ENCODE data around the gene LATS1. TPM values are rescaled to one million over a fixed set of nuclear protein-coding genes. Genes with fewer than 3 reads are reported as not detected.
"Not testable (repeated sequence)": the region's sequence is repeated elsewhere in the genome, so short reads cannot be mapped to it uniquely, and the experiment has no call there.

Gene LATS1
- total RNA-seq, 1 experiment from 2014 or later, result 15.4 TPM

- H4K20me1 ChIP-seq (ENCODE audit: insufficient read depth), result peaks cover 26% of the 10 kb centered on the region
- no peak overlapping the region for H3K4me2 ChIP-seq
- POLR2A ChIA-PET (ENCODE audit: unreplicated experiment), result no interaction called here
Observed at GRCh38 chr6:149754548-149754947, 36.6 kb upstream of the LATS1 start.

GRCh38 chr6:149753374-149753637 is 35.4 kb upstream of the LATS1 start:
- H3K9me3 ChIP-seq (ENCODE audit: insufficient read depth, low read depth); CTCF ChIA-PET; H3K27me3 ChIP-seq (ENCODE audit: insufficient read depth, low read depth); H3K9me2 ChIP-seq (ENCODE audit: insufficient read depth); H2AFZ ChIP-seq; intact Hi-C loops (cut with micrococcal nuclease; ENCODE audit: unreplicated experiment); H3K4me3 ChIP-seq; DNase-seq; H3K4me1 ChIP-seq (replicated peaks; ENCODE audit: insufficient read depth); H3K36me3 ChIP-seq (ENCODE audit: low read depth); BruUV-seq (replicated peaks); H3F3A ChIP-seq (ENCODE audit: insufficient read depth, low read depth); H3K4me2 ChIP-seq; H3K27ac ChIP-seq; POLR2A ChIA-PET (ENCODE audit: unreplicated experiment): not testable (repeated sequence)
- Histone ChIP-seq H4K20me1 (ENCODE audit: insufficient read depth) (peaks cover 22% of the 10 kb centered on the region), H3K79me2 (ENCODE audit: low read depth) (peaks cover 71% of the 10 kb centered on the region)

More at GRCh38 chr6:149754548-149754947, 36.6 kb upstream of the LATS1 start:
- Histone ChIP-seq H3K79me2 (ENCODE audit: low read depth) (peaks cover 83% of the 10 kb centered on the region), H3K4me1 (replicated peaks; ENCODE audit: insufficient read depth) (peaks cover 6% of the 10 kb centered on the region), H3K27ac (no peak overlapping the region), H3K9me3 (ENCODE audit: insufficient read depth, low read depth) (no peaks in the 10 kb centered on the region), H2AFZ (no peak overlapping the region), H3K27me3 (ENCODE audit: insufficient read depth, low read depth) (no peaks in the 10 kb centered on the region), H3K36me3 (ENCODE audit: low read depth) (no peaks in the 10 kb centered on the region), H3K4me3 (no peak overlapping the region), H3F3A (ENCODE audit: insufficient read depth, low read depth) (no peaks in the 10 kb centered on the region), H3K9me2 (ENCODE audit: insufficient read depth) (no peaks in the 10 kb centered on the region)
- TF ChIP-seq EZH2 (IDR thresholded peaks at IDR 0.05; ENCODE audit: low read depth) (no peak), CTCF (conservative IDR thresholded peaks at IDR 0.05) (no peak)
- no peak for DNase-seq
- CTCF ChIA-PET, result no interaction called here
- BruUV-seq (replicated peaks), result no TSS peak
- intact Hi-C loops (cut with micrococcal nuclease; ENCODE audit: unreplicated experiment), result no loop called here

DNA sequence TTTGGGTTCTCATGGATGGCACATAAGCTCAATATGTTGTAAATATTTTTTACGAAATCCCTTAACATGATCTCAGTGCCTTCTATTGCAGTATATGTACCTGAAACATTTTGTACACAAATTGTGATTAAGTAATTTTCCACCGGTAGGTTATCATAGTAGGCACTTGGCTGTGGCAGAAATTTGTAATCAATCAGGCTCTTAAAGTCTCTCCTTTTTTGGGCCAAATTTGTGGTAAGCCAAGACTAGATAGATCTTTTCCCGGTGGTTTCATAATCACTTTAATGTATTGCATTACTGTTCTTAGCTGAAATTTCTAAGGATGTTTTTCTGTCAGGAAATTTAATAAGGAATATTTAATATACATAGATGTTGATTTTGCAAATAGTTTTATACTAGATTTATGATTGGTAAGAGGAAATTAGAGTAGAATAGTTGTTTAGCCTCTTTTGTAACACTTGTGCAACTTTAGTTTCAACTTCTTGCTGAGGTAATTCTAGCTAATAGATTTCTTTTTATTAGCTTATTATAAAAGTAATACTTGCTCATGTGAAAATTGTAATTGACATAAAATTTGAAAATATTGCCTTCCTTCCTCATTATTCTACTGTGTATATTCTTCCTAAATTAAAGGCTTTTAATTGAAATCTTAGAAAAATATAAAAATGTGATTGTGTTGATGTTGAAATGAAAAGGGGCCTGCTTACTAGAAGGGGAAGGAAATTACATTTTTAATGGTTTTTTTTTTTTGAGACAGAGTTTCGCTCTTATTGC is 34.9 kb upstream of the LATS1 start:
- Histone ChIP-seq H3K27me3 (ENCODE audit: insufficient read depth, low read depth) (no peaks in the 10 kb centered on the region), H2AFZ (no peak overlapping the region), H3K4me1 (replicated peaks; ENCODE audit: insufficient read depth) (peaks cover 6% of the 10 kb centered on the region), H3K4me3 (no peak overlapping the region), H3K4me2 (no peak overlapping the region), H3K79me2 (ENCODE audit: low read depth) (peaks cover 70% of the 10 kb centered on the region), H4K20me1 (ENCODE audit: insufficient read depth) (peaks cover 22% of the 10 kb centered on the region), H3K9me3 (ENCODE audit: insufficient read depth, low read depth) (no peaks in the 10 kb centered on the region), H3F3A (ENCODE audit: insufficient read depth, low read depth) (peaks cover under 1% of the 10 kb centered on the region; the same call in 1 of the 2 replicates), H3K27ac (no peak overlapping the region), H3K36me3 (ENCODE audit: low read depth) (no peaks in the 10 kb centered on the region), H3K9me2 (ENCODE audit: insufficient read depth) (no peaks in the 10 kb centered on the region)
- BruUV-seq (replicated peaks), result no TSS peak
- intact Hi-C loops (cut with micrococcal nuclease; ENCODE audit: unreplicated experiment), result no loop called here
- TF ChIP-seq CTCF (conservative IDR thresholded peaks at IDR 0.05) (no peak), EZH2 (IDR thresholded peaks at IDR 0.05; ENCODE audit: low read depth) (no peak)
- CTCF ChIA-PET, result no interaction called here
- DNase-seq, result no peak
- POLR2A ChIA-PET (ENCODE audit: unreplicated experiment), result no interaction called here

GRCh38 chr6:149751920-149752319 is 34.0 kb upstream of the LATS1 start:
- H3K27ac ChIP-seq; H3F3A ChIP-seq (ENCODE audit: insufficient read depth, low read depth); BruUV-seq (replicated peaks); CTCF ChIA-PET; H2AFZ ChIP-seq; H3K36me3 ChIP-seq (ENCODE audit: low read depth); H3K4me1 ChIP-seq (replicated peaks; ENCODE audit: insufficient read depth); POLR2A ChIA-PET (ENCODE audit: unreplicated experiment); H3K27me3 ChIP-seq (ENCODE audit: insufficient read depth, low read depth); H3K9me2 ChIP-seq (ENCODE audit: insufficient read depth); DNase-seq; H3K4me3 ChIP-seq; intact Hi-C loops (cut with micrococcal nuclease; ENCODE audit: unreplicated experiment); H3K9me3 ChIP-seq (ENCODE audit: insufficient read depth, low read depth): not testable (repeated sequence)
- Histone ChIP-seq H4K20me1 (ENCODE audit: insufficient read depth) (peaks cover 22% of the 10 kb centered on the region), H3K4me2 (peak overlapping the region; percentile 87; the same call in 1 of the 2 replicates), H3K79me2 (ENCODE audit: low read depth) (peaks cover 64% of the 10 kb centered on the region)
